Measurements from ENCODE around the gene ARL15.

DNA sequence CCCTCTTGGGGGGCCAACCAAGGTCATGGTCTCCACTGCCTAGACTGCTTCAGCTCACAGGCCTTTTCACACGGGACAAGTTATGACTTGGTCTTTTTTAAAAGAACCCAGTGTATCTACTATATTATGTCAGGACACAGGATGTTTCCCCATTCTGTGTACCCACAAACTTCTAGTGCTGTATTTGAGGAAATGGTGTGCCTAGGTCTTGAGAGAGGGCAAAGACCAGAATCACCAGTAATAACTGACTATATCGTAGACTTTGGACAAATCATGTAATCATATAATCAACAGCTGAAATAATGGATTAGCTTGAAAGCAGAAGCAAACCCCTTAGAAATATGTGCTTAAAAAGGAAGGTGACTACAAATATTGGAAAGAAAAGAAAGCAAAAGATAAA lies 133.3 kb downstream of the ARL15 start:
- TF ChIP-seq, protein P1, sequence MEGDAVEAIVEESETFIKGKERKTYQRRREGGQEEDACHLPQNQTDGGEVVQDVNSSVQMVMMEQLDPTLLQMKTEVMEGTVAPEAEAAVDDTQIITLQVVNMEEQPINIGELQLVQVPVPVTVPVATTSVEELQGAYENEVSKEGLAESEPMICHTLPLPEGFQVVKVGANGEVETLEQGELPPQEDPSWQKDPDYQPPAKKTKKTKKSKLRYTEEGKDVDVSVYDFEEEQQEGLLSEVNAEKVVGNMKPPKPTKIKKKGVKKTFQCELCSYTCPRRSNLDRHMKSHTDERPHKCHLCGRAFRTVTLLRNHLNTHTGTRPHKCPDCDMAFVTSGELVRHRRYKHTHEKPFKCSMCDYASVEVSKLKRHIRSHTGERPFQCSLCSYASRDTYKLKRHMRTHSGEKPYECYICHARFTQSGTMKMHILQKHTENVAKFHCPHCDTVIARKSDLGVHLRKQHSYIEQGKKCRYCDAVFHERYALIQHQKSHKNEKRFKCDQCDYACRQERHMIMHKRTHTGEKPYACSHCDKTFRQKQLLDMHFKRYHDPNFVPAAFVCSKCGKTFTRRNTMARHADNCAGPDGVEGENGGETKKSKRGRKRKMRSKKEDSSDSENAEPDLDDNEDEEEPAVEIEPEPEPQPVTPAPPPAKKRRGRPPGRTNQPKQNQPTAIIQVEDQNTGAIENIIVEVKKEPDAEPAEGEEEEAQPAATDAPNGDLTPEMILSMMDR (IDR thresholded peaks at IDR 0.05; ENCODE audit: borderline replicate concordance, extremely low read depth, low read length, poor library complexity, severe bottlenecking): no peak
- no peak for TF ChIP-seq EZH2 (IDR thresholded peaks at IDR 0.05; ENCODE audit: borderline replicate concordance, low read depth, low read length, severe bottlenecking)
